ENCODE results near the gene NGF. TPM values are rescaled to one million over a fixed set of nuclear protein-coding genes. Genes with fewer than 3 reads are reported as not detected.

The NGF gene
- total and polyA plus RNA-seq, 2 of the 8 experiments (the other 6 are each of a cell fraction or from before 2014, with no cell fraction given) = 1.6 TPM; not detected in 1

DNA sequence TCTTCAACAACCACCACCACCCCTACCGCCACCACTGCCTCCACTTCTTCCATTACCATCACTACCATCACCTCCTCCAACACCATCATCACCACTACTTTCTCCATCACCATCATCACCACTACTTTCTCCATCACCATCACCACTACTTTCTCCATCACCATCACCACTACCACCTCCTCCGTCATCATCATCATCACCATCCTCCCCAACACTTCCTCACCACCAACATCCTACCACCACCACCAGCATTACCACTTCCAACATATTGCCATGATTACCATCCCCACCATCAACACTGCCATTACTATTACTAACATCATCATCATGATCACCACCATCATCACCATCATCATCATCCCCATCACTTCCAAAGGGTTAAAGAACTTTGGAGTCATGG, 34.7 kb downstream of the NGF start:
- Histone ChIP-seq H2BK5ac (ENCODE audit: low read depth, low read length) (no peak overlapping the region), H3K56ac (replicated peaks; ENCODE audit: insufficient read length, low read depth, low read length) (peak overlapping the region; percentile 56), H3K27me3 (replicated peaks in 1 of 4; ENCODE audit: control insufficient read depth in 3 of 4, extremely low read depth in 1 of 4, insufficient read depth in 3 of 4, low read length in 3 of 4) (0 out of 7 replicates have a peak, but pooled peaks cover 0 to 1% (median 0%) of the 10 kb centered on the region in 4 experiments), H4K5ac (ENCODE audit: insufficient read length, low read depth, low read length) (no peak overlapping the region), H2BK120ac (replicated peaks; ENCODE audit: low read depth, low read length) (no peak overlapping the region), H3K18ac (ENCODE audit: extremely low read depth, low read length) (no peak overlapping the region), H2BK15ac (ENCODE audit: low read length) (no peak overlapping the region), H2BK12ac (ENCODE audit: low read depth, low read length) (no peak overlapping the region), H2AK5ac (ENCODE audit: low read depth, low read length) (peak overlapping the region; percentile 84; the same call in 1 of the 2 replicates), H3K79me2 (ENCODE audit: control insufficient read depth in 1 of 2, insufficient read depth in 2 of 2, low read length in 2 of 2) (0 out of 4 replicates have a peak, but pooled peaks cover 0 to 3% of the 10 kb centered on the region in 2 experiments), H4K91ac (replicated peaks; ENCODE audit: insufficient read length, low read length) (no peak overlapping the region), H3K4me3 (ENCODE audit: extremely low read depth in 1 of 4, insufficient read depth in 2 of 4, low read depth in 3 of 4, low read length in 4 of 4) (no peak overlapping the region), H3K23ac (ENCODE audit: insufficient read length) (no peak overlapping the region), H3K79me1 (ENCODE audit: low read depth, low read length) (no peaks in the 10 kb centered on the region), H3K27ac (ENCODE audit: low read depth, low read length) (no peak overlapping the region), H3K23me2 (ENCODE audit: low read depth, low read length) (peaks cover 4% of the 10 kb centered on the region; the same call in 1 of the 2 replicates), H4K8ac (ENCODE audit: extremely low read depth, insufficient read depth, low read length) (no peak overlapping the region), H3K4me2 (ENCODE audit: insufficient read depth in 1 of 2, low read depth in 2 of 2, low read length in 2 of 2) (no peak overlapping the region), H3K9me3 (ENCODE audit: insufficient read depth in 2 of 2, low read depth in 1 of 2, low read length in 1 of 2) (no peaks in the 10 kb centered on the region), H3K4me1 (replicated peaks in 1 of 4; ENCODE audit: control insufficient read depth in 3 of 4, insufficient read depth in 4 of 4, low read length in 3 of 4) (peaks cover 0 to 5% (median 2%) of the 10 kb centered on the region in 4 experiments; a peak in 3 of 7 replicates), H2BK20ac (ENCODE audit: low read length) (no peak overlapping the region), H4K20me1 (replicated peaks in 1 of 2; ENCODE audit: control insufficient read depth in 1 of 2, insufficient read depth in 2 of 2, low read length in 2 of 2) (no peaks in the 10 kb centered on the region), H2AFZ (ENCODE audit: low read length) (no peak overlapping the region), H3K36me3 (ENCODE audit: control insufficient read depth in 2 of 4, insufficient read depth in 4 of 4, low read length in 3 of 4) (no peaks in the 10 kb centered on the region), H3K9ac (replicated peaks in 1 of 4; ENCODE audit: extremely low read depth in 1 of 4, low read depth in 3 of 4, low read length in 3 of 4) (no peak overlapping the region), H3K4ac (replicated peaks; ENCODE audit: insufficient read length, low read depth, low read length) (no peak overlapping the region), H3K14ac (ENCODE audit: insufficient read length) (no peak overlapping the region)
- POLR2A ChIA-PET (ENCODE audit: partially characterized antibody) = no interaction called here
- CTCF ChIA-PET (ENCODE audit: partially characterized antibody) = no interaction called here
- TF ChIP-seq ASH2L (IDR thresholded peaks at IDR 0.05; ENCODE audit: low read length) (no peak), TBP (IDR thresholded peaks at IDR 0.05; ENCODE audit: low read depth, low read length) (no peak), POU5F1 (IDR thresholded peaks at IDR 0.05; ENCODE audit: low read depth, low read length) (no peak), SAP30 (IDR thresholded peaks at IDR 0.05; ENCODE audit: insufficient read depth, insufficient replicate concordance, low read length) (no peak), CTCF (IDR thresholded peaks at IDR 0.05; ENCODE audit: control extremely low read depth in 1 of 3, insufficient read depth in 1 of 3, low read depth in 1 of 3, low read length in 3 of 3) (no peak), BCL11A (IDR thresholded peaks at IDR 0.05; ENCODE audit: low read depth in 2 of 2, low read length in 2 of 2) (no peak), JUND (IDR thresholded peaks at IDR 0.05; ENCODE audit: low read length) (no peak), MAX (IDR thresholded peaks at IDR 0.05) (no peak), TEAD4 (IDR thresholded peaks at IDR 0.05; ENCODE audit: low read depth, low read length) (no peak)
- TF ChIP-seq, protein P1, sequence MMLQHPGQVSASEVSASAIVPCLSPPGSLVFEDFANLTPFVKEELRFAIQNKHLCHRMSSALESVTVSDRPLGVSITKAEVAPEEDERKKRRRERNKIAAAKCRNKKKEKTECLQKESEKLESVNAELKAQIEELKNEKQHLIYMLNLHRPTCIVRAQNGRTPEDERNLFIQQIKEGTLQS (IDR thresholded peaks at IDR 0.05; ENCODE audit: insufficient read depth, low read depth, low read length) = no peak
- no peak for FAIRE-seq
- no peak for DNase-seq (ENCODE audit: low read depth in 1 of 2, low spot score in 2 of 2)
- WGBS, 2 experiments (ENCODE audit: extremely low coverage in 1 of 2, insufficient coverage in 1 of 2, insufficient read length in 1 of 2, insufficient replicate concordance in 2 of 2, low coverage in 1 of 2, low lambda C conversion rate in 2 of 2, missing lambda C conversion rate in 1 of 2) = 98 to 100% methylated on average over 1 to 2 of the region's 2 CpGs

Measured in H1 (cell line).